DMS153 treated with DMSO at 0.1 percent for 48 hours (cell line): ENCODE data around the gene RNF220.
"Not testable (repeated sequence)": the region's sequence is repeated elsewhere in the genome, so short reads cannot be mapped to it uniquely, and the experiment has no call there.

ENCODE experiments used
- DNase-seq: peaks from one replicate; lab custom pipeline; 2025; ENCODE audit not compliant: unreplicated experiment; lab: John Stamatoyannopoulos, UW

RNF220 gene

DNA sequence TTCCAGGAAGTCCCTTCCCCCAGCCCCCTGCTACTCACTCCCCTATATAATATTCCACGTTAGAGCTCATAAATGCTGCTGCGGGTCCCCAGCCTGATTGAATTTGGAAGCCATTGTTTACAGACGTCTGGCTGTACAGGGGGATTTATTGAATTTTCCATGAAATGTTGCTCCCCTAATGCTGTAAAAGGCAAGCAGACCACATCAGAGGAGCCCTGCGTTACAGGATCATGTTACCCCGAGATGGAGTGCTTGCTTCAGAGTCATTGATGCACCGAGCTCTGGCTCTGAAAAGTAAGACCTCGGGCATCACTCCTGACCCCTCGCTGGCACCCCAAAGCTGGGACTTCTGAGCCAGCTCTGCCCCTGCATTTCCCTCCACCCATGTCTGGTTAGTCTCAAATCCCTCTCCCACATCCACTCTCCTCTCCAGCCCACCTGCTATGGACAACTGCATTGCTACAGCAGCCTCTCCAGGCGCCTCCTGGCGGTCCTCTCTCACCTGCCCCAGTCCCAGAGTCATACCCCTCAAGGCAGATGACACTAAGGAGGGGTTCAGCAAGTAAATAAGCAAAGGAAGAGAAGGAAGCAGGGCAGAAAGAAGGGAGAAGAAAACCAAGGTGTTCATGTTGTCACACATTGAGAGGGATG is 141.5 kb downstream of the RNF220 start:
- no peak for DNase-seq

DNA sequence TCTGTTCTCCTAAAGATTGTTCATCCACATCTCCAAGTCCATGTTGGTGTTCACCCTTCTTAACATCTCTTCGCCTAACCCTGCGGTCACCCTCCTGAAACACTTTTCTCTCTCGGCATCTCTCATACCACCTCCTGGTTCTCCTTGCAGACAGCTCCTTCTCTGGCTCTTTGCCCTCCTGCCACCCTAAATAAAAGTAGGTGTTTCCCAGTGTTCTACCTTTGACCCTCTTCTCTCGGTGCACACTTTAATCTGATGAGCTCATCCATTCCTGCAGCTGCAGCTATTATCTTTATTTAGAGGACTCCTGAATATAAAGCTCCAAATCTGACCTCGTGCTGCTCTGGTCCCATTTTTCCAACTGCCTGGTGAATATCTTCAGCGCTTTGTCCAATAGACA is 142.3 kb downstream of the RNF220 start:
- DNase-seq, result no peak

DNA sequence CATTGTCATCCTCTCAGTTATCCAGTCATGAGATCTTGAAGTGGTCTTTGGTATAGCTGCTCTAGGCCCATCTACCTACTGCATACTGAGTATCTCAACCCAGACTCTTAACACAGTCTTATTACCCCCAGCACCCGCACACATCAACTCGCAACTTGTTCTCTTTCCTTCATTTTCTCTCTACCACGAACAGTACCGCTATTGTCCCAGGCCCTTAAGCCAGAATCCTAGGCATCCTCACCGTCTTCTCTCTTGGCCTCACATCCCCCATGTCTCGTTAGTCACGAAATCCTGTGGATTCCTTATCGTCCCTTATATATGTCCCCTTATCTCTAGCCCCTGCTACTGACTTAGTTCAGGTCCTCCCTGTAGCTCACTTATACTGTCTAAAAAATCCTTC is 142.8 kb downstream of the RNF220 start:
- no peak for DNase-seq

DNA sequence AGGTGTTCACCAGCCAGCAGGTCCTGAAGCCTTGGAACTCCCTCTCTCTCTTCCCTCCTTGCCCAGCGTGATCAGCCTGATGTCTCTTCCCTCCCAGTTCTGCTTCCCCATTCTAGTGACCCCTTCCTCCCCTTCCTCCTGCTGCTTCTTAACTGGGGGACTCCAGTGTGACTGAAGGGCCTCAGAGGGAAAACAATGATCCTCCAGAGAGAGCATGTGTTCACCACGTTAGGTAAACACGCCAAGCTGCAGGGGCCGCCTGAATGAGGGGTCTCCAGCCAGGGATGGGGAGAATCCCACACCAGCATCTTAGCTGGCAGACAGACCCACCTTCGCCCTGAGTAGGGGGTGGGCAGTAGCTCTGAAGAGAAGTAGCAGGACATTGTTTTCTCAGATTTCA is 144.5 kb downstream of the RNF220 start:
- no peak for DNase-seq

DNA sequence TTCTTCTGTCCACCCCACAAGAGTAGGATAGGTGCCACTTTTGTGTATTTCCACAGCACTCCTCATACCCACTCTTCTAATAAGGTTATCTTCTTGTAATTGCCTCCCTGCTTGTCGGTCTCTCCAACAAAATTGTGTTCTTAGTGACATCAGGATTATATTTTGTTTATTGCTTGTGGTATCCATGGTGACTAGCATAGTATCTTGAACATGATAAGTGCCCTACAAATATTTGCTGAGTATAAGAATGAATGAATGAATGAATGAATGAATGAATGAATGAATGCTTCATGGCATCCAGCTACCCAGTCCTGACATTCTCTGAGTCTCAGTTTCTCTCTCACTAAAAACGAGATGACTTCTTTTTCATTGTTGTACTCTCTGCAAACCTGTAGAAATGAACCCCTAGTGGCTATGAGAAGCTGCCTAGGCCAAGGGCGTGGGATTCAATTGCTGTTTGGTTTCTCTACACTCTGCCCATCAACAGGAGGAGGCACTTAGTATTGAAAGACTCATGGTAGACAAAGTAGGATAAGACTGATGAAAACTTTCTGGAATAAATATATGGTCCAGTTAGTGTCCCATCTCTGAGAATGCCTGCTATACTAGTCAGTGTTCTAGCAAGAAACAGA is 148.2 kb downstream of the RNF220 start:
- DNase-seq, result no peak

DNA sequence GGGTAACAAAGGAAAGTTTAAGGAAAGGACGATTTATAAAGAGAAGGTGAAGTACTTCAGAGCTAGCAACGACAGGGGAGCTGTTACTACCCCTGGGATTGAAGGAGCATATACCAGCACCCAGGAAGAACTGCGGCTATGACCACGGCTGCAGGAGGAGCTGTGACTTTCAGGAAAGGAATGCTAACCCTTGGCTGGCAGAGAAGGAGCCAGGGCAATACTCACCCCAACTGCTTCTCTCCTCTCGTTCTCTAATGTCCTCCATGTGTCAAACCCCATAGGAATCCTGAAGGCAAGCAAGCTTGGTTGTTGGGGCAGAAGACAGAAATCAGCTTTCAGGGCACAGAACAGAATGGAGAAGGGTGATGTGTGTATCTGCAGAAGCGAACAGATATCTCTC is 148.7 kb downstream of the RNF220 start:
- DNase-seq, result no peak

DNA sequence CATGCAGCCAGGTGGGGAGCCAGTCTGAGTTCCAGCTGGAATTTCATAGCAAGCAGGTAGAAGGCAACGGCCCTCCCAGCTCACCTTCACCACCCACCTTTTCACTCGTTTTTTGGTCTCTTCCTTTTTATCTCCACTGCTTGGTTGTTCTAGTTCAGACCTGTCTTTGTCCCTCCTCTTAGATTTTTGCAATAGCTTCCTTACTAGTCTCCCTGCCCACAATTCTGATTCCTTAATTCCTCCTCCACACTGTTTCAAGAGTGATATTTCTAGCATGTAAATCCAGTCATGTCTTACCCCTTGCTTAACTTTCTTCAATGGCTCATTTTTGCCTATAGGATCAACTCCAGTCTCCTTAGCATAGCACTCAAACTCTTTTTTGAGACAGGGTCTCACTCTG is 149.7 kb downstream of the RNF220 start:
- DNase-seq, result no peak

DNA sequence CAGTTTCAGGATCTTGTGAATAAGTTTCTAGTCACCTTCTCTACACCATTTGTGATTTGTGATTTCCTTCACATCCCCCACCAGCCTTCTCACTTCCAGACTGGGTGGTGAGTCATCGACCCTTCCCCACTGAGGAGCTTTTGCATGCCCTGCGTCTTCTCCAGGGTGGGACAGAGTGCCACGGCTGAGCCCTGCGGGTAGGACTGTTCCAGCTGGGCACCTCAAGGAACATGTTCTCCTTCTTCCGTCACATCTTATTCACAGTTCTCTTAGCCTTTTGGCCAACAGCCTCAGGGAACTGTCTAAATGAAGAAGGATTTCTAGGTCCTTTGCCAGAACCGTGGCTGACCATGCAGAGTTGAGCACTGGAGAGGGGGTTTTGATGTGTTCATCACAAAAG is 152.7 kb downstream of the RNF220 start:
- no peak for DNase-seq

DNA sequence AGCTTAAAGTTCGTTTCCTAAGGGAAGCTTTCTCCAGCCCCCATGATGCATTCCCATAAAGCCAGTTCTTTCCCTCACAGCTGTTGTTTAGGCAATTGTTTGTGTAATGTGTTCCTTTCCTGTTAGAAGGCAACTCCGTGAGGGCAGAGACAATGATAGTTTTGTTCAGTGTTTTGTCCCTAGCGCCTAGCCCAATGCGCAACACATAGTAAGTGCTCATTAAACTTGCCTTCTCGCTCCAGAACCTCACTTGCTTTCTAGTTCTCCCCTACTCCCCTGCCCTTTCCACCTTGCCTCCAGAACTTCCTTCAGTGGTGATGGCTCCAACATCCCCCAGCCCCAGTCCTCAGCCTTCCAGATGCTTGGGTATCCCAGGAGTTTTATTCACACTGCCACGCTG is 153.8 kb downstream of the RNF220 start:
- DNase-seq, result no peak

DNA sequence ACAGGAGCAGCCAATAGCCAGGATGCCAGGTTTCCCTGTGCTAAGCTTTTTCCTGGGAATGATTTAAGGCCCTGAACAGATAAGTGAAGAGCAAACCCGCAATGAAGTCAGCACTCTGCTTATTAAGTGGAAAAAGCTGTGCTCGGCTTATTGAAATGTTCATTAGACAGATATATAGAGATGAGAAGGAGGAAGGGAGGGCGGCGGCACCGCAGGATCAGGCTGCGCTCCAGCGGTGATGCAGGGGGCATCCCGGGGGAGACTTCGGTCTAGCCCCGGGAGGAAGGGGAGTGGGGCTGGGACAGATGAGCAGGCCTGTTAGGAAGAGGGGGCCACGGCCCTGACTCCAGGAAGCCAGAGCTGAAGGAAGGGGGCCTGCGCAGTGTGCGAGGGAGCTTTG is 154.3 kb downstream of the RNF220 start:
- DNase-seq, result no peak

DNA sequence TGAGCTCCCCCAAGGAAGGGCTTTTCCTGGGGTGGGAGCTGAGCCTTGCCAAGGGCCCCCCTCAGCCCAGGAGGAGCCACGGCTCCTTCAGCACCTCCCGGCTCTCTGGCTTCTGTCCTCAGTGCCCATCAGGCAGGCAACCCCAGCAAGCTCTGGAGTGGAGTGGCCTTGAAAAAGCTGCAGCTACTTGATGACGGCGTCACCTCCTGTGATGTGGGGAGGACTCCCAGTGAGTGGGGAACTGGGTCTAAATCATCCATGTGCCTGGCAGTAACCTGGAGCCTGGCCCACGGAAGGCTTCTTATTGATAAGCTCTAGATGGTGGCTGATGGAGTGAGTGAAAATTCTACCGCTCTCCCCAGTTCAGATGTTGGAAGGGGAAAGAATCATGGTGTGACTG is 154.9 kb downstream of the RNF220 start:
- no peak for DNase-seq

DNA sequence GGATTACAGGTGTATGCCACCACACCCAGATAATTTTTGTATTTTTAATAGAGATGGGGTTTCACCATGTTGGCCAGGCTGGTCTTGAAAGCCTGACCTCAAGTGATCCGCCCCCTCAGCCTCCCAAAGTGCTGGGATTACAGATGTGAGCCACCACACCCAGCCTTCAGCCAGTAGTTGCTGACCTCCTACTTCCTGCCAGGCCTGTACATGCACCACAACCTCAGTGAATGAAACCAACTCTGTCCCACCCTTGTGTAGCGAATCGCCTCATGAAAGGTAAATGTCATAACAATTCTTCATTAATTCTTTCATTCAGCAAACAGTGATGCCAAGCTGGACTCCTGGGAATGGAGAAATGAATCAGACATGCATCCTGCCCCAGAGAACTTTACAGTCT is 155.6 kb downstream of the RNF220 start:
- DNase-seq, result not testable (repeated sequence)

DNA sequence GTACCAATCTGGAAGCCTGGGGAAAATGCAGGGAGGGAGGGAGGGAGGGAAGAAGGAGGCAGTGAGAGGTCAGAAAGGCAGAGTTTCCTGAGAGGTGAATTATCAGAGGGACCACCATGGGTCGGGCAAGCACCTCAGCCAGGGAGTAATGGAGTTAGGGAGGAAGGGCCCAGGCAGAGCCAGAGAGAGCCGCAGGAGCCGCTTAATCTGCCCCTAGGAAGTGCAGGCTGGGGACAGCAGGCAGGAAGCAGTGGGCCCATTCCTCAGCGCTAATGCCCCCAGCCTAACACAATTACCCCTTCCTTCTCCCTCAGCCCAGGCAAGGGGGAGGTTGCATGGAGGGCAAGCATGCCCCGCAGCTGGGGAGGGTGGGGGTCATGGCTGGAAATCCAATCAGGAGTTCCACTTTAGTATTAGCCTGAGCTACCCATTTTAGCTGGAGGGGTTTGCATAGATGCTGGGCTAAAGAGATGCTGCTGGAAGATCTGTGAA is 160.2 kb downstream of the RNF220 start:
- no peak for DNase-seq

DNA sequence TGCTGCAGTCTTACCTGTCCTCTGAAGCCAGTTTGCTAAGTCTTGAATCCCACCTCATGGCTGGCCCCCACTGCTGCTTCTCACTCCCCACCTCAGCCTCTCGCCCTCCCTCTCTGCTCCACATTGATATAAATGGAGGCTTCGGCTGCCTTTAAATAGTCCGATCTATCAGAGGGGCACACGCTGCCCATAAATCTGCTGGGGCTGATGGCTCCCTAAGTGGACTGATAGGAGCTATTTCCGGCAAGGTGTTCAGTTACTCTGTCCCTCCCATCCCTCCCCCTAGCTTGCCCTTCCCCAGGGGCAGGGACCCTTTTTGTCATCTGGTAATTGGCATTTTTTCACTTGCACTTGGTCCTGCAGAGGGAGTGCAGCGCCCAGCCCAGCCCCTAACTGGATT is 160.8 kb downstream of the RNF220 start:
- DNase-seq, result no peak

DNA sequence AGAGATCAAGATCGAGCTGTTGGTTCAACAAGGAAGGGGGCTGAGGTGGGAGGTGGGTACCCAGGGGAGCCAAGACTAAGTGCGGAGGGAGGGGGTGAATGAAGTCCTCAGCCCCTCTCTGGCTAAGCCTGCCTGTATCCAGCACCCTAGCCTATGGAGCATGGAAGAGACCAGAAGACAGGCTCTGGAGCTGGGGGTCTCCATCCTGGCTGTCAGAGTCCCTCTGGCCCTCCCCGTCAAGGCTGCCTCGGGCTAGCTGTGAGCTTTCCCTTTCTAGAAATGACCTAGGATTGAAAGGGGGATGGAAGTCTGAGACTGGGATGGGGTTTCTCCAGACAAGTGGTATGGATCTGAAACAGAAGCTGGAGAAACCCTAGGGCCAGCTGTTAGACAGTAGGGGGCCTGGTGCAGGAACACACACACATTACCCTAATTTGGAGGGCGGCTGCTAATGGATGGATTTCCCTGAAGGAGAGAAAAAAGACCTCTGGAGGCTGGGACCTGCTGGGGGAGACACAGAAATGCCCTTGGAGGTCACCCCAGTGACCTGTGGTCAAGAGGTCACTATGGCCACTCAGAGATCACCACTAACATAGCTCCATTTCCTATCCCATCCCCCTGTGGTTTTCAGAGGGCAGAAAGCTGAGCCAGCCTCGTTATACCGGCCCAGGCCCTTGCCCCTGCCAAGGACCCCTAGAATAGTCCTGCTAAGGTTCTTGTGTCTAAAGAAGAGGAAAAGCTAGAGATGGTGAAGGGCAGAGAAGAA is 161.4 kb downstream of the RNF220 start:
- DNase-seq, result no peak

DNA sequence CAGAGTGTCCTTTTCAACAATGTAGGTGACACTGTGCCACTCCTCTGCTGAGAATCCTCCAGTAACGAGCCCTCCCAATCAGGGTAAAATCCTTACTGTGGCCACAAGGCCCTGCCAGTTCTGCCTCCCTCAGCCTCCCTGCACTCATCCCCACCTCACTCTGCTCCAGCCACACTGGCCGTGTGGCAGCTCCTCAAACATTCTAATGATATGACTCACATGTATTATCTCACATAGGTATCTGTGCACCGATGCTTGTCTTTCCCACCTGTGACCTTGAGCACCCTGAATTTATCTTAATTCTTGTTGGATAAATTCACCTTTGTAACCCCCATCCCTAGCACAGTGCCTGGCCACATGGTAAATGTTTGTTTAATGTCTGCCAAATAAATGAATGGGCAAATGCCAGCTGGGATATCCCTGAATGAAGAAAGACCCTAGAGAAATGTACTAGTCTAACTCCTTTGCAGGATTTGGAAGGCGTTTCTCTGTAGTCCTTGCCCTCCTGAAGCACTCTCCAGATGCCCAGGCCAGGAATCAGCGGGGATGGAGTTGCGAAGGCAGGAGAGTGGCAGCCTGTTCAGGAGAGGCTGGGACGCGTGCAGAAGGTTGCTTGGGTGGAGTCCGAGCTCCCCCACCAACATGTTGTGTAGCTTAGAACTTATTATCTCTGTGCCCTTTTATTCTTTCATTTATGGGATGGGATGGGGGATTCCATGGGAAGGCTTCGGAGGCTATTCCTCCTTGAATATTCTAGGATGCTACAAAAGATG is 163.3 kb downstream of the RNF220 start:
- no peak for DNase-seq

DNA sequence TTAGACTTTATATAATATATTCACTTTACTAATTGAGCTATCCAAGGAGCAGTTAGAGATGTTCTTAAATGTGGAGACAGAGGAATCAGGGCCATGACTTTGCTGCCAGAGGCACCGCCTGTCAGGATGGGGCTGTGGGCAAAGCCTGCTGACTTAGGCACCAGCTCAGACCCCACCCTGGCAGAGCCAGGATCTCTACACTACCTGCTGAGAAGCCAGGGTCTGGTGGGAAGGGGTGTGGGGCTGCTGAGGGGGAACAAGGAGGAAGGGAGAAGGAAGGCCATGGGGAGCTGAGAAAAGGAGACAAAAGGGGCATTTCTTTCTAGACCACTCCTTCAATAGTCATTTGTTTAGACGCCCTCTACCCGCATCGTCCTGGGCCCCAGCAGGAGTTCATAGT is 164.4 kb downstream of the RNF220 start:
- no peak for DNase-seq

DNA sequence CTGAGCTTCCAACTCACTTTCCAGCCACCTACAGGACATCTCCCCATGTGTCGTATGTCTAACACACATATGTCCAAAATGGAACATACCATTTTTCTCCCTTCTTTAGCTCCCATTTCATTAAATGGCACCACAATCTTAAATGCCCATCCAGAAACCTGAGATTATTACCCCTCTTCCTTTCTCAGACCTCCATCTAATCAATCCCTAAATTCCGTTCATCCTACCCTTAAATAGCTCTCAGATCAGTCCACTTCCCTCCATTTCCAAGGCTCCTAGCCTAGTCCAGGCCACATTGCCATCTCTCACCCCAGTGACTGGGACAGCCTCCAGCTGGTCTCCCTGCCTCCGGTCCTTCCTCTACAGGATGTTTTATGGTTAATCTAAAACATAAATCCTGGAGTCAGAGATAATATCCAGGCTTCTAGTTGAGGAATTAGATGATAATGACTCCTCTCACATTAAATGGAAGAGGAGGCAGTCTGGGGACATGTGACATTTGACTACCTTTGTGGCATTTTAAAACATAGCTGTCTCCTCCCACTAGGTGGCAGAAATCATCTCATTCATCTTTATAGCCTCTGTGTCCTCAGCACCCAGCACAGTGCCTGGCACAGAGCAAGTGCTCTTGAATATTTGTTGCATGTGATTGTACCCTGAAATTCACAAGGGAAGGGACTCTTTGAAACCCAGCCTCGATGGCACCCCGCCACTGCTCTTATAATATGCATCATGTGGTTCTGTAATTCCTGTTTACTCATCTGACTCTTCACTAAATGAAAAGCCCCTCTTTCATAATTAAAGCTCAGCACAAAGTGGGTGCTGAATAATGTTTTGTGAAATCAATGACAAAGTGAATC is 166.9 kb downstream of the RNF220 start:
- peak; percentile 7 for DNase-seq

DNA sequence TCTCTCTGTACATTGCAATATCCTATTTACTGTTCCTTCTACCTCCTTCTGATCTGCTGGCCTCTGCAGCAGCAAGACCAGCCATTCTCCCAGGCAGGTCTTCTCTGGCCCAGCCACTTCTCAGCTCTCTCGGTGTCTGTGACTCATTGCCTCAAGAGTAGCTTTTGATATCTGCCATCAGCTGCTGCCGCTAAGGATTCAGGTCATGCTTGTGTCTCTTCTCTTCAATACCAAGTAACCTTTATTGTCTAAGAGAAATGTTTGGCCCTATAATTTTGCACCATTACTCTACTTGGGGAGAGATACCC is 167.5 kb downstream of the RNF220 start:
- no peak for DNase-seq

DNA sequence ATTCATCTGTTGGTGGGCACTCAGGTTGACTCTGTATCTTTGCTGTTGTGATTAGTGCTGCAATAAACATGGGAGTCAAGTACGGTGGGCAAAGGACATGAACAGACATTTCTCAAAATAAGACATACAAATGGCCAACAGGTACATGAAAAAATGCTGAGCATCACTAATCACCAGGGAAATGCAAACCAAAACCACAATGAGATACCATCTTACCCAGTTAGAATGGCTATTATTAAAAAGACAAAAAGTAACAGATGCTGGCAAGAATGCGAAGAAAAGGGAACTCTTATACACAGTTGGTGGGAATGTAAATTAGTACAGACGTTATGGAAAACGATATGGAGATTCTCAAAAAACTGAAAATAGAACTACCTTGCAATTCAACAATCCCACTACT is 170.3 kb downstream of the RNF220 start:
- DNase-seq, result no peak
